HepG2 (cell line): ENCODE results near the gene DHX16. TPM values are rescaled to one million over a fixed set of nuclear protein-coding genes. Genes with fewer than 3 reads are reported as not detected.
A peak's percentile ranks its signal among the peaks of the same experiment; 100 is the strongest.

Experiments used
- ARID3A ChIP-seq: IDR thresholded peaks from 2 replicates; pipeline ENCODE4 v1.6.1; 2012; ENCODE audit warnings: low read depth, low read length, improper control_type of control experiment
- ARNT ChIP-seq: fragments of 450-650 bp; IDR thresholded peaks from 2 replicates; pipeline ENCODE4 v1.6.1; 2017
- ATM ChIP-seq: fragments of 450-650 bp; IDR thresholded peaks from 2 replicates; pipeline ENCODE4 v1.7.1; 2017; ENCODE audit warnings: mild to moderate bottlenecking, borderline replicate concordance
- CBFB ChIP-seq: sonication (generic); formaldehyde crosslinking; IDR thresholded peaks from 2 replicates; pipeline ENCODE4 v1.4.0; 2020; ENCODE audit warnings: missing genetic modification reagents
- DDIT3 ChIP-seq: sonication (generic); formaldehyde crosslinking; IDR thresholded peaks from 2 replicates; pipeline ENCODE4 v1.4.0; 2020; ENCODE audit warnings: mild to moderate bottlenecking, missing genetic modification reagents
- DMTF1 ChIP-seq: sonication (generic); formaldehyde crosslinking; IDR thresholded peaks from 2 replicates; pipeline ENCODE4 v1.4.0; 2020; ENCODE audit warnings: mild to moderate bottlenecking, missing genetic modification reagents
- IKZF4 ChIP-seq: sonication (generic); formaldehyde crosslinking; IDR thresholded peaks from 2 replicates; pipeline ENCODE4 v1.5.1; 2020; ENCODE audit warnings: borderline replicate concordance, mild to moderate bottlenecking, low read depth, missing genetic modification reagents; ENCODE audit errors: not compliant biosample characterization
- KDM1A ChIP-seq: IDR thresholded peaks from 2 replicates; pipeline ENCODE4 v1.6.1; 2016; ENCODE audit warnings: missing compliant biosample characterization
- KMT2B ChIP-seq: IDR thresholded peaks from 2 replicates; pipeline ENCODE4 v1.6.1; 2016; ENCODE audit warnings: missing genetic modification reagents, missing compliant biosample characterization
- PCBP1 ChIP-seq: fragments of 200-400 bp; formaldehyde crosslinking; IDR thresholded peaks from 2 replicates; pipeline ENCODE4 v1.6.1; 2017; ENCODE audit warnings: mild to moderate bottlenecking, low read depth, low read length, borderline replicate concordance
- PRPF4 ChIP-seq: fragments of 200-400 bp; formaldehyde crosslinking; IDR thresholded peaks from 2 replicates; pipeline ENCODE4 v1.6.1; 2016; ENCODE audit warnings: low read length, low read depth; ENCODE audit not compliant: poor library complexity, severe bottlenecking
- RBFOX2 ChIP-seq: fragments of 200-400 bp; formaldehyde crosslinking; IDR thresholded peaks from 2 replicates; pipeline ENCODE4 v1.6.1; 2017; ENCODE audit warnings: low read depth, mild to moderate bottlenecking, low read length
- RNF2 ChIP-seq: fragments of 450-650 bp; conservative IDR thresholded peaks from 2 replicates; pipeline ENCODE4 v1.6.1; 2016; ENCODE audit warnings: low read depth
- SIN3B ChIP-seq: fragments of 150-350 bp; IDR thresholded peaks from 2 replicates; pipeline ENCODE4 v1.6.1; 2014; ENCODE audit warnings: low read length
- SNAPC2 ChIP-seq: sonication (generic); formaldehyde crosslinking; IDR thresholded peaks from 2 replicates; pipeline ENCODE4 v1.8.1; 2022; ENCODE audit warnings: mild to moderate bottlenecking, missing genetic modification reagents
- SP1 ChIP-seq, 2 experiments: fragments of 450-650 bp in 1 of 2; sonication (generic) in 1 of 2; formaldehyde crosslinking in 1 of 2; IDR thresholded peaks; 2 replicates each; pipeline versions ENCODE4 v1.4.0 to v1.6.1; 2016 to 2020; ENCODE audit warnings: missing genetic modification reagents in 1 of 2
- SP5 ChIP-seq: IDR thresholded peaks from 2 replicates; pipeline ENCODE4 v1.6.1; 2016; ENCODE audit warnings: low read depth, borderline replicate concordance
- ZMAT3 ChIP-seq: sonication (generic); formaldehyde crosslinking; conservative IDR thresholded peaks from 2 replicates; pipeline ENCODE4 v1.7.0; 2021; ENCODE audit warnings: missing genetic modification reagents
- ZNF124 ChIP-seq: sonication (generic); formaldehyde crosslinking; IDR thresholded peaks from 2 replicates; pipeline ENCODE4 v1.4.0; 2020; ENCODE audit warnings: missing genetic modification reagents
- ZNF20 ChIP-seq: sonication (generic); formaldehyde crosslinking; IDR thresholded peaks from 2 replicates; pipeline ENCODE4 v1.4.0; 2020; ENCODE audit warnings: mild to moderate bottlenecking, moderate library complexity, missing genetic modification reagents
- ZNF547 ChIP-seq: sonication (generic); formaldehyde crosslinking; IDR thresholded peaks from 2 replicates; pipeline ENCODE4 v1.5.1; 2020; ENCODE audit warnings: mild to moderate bottlenecking, missing genetic modification reagents
- ZNF570 ChIP-seq: sonication (generic); formaldehyde crosslinking; IDR thresholded peaks from 2 replicates; pipeline ENCODE4 v1.4.0; 2020; ENCODE audit warnings: mild to moderate bottlenecking, missing genetic modification reagents, borderline replicate concordance
- ZNF772 ChIP-seq: sonication (generic); formaldehyde crosslinking; IDR thresholded peaks from 2 replicates; pipeline ENCODE4 v1.5.0; 2020; ENCODE audit warnings: mild to moderate bottlenecking, missing genetic modification reagents
- polyA plus RNA-seq, 8 experiments: library from polyadenylated mRNA; depleted of rRNA in 3 of 8; stranded (reverse) in 7 of 8; unstranded in 1 of 8; fragments of >200 nt; fragmentation: Illumina TruSeq in 4 of 8; extraction: Trizol in 4 of 8; gene quantifications; 2 replicates each; pipeline versions ENCODE4 v1.2.1 to v1.2.3, GENCODE V29; 2011 to 2016; ENCODE audit warnings: low read depth in 4 of 8, missing spikeins in 1 of 8, mixed read lengths in 1 of 8; ENCODE audit not compliant: insufficient read depth in 1 of 8
- total RNA-seq, 5 experiments: library from RNA; depleted of rRNA; stranded (reverse); fragments of >200 nt; fragmentation: Illumina TruSeq; extraction: Trizol; gene quantifications; 2 replicates each; pipeline ENCODE4 v1.2.3, GENCODE V29; 2016; ENCODE audit warnings: low read depth in 1 of 5
- TF ChIP-seq, protein P1 (sequence below): IDR thresholded peaks from 2 replicates; pipeline ENCODE4 v1.6.1; 2016
- TF ChIP-seq, protein P2 (sequence below): sonication (generic); formaldehyde crosslinking; IDR thresholded peaks from 2 replicates; pipeline ENCODE4 v1.9.0; 2021; ENCODE audit warnings: missing genetic modification reagents, mild to moderate bottlenecking, borderline replicate concordance

DHX16 gene
- total and polyA plus RNA-seq, 2 of the 13 experiments (the other 11 are each of a cell fraction or from before 2014, with no cell fraction given) = 57.0 to 58.5 TPM

GRCh38 chr6:30614044-30614842 lies 58.6 kb downstream of the DHX16 start (continued):
- TF ChIP-seq IKZF4 (CRISPR knock-in tag) (no peak), SNAPC2 (CRISPR knock-in tag) (0 out of 2 replicates have a peak, but pooled peaks have one; percentile 24), RNF2 (no peak), PCBP1 (no peak), KDM1A (no peak), ARNT (no peak), ARID3A (no peak), ZNF570 (CRISPR knock-in tag) (no peak), SP5 (CRISPR knock-in tag) (no peak), SIN3B (no peak), KMT2B (CRISPR knock-in tag) (peak; percentile 54; the same call in 1 of the 2 replicates), ZNF20 (CRISPR knock-in tag) (no peak), RBFOX2 (peak; percentile 0), ZNF547 (CRISPR knock-in tag) (no peak), DMTF1 (CRISPR knock-in tag) (no peak), ZNF772 (no peak), CBFB (CRISPR knock-in tag) (no peak), DDIT3 (CRISPR knock-in tag) (no peak), PRPF4 (peak; percentile 44), ZNF124 (CRISPR knock-in tag) (no peak), ATM (no peak), ZMAT3 (CRISPR knock-in tag) (no peak), SP1 (IDR thresholded peaks at IDR 0.05) (no peak), SP1 (CRISPR knock-in tag; IDR thresholded peaks at IDR 0.05) (no peak)
- TF ChIP-seq, protein P1, sequence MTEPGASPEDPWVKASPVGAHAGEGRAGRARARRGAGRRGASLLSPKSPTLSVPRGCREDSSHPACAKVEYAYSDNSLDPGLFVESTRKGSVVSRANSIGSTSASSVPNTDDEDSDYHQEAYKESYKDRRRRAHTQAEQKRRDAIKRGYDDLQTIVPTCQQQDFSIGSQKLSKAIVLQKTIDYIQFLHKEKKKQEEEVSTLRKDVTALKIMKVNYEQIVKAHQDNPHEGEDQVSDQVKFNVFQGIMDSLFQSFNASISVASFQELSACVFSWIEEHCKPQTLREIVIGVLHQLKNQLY (CRISPR knock-in tag) = no peak
- TF ChIP-seq, protein P2, sequence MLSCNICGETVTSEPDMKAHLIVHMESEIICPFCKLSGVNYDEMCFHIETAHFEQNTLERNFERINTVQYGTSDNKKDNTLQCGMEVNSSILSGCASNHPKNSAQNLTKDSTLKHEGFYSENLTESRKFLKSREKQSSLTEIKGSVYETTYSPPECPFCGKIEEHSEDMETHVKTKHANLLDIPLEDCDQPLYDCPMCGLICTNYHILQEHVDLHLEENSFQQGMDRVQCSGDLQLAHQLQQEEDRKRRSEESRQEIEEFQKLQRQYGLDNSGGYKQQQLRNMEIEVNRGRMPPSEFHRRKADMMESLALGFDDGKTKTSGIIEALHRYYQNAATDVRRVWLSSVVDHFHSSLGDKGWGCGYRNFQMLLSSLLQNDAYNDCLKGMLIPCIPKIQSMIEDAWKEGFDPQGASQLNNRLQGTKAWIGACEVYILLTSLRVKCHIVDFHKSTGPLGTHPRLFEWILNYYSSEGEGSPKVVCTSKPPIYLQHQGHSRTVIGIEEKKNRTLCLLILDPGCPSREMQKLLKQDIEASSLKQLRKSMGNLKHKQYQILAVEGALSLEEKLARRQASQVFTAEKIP = no peak
